HG03025 (cell line): ENCODE measurements around the gene POLR2F.
"Not testable (repeated sequence)": the region's sequence is repeated elsewhere in the genome, so short reads cannot be mapped to it uniquely, and the experiment has no call there.

Experiments used
- ATAC-seq: cut with Tn5 transposase; IDR thresholded peaks from one replicate; pipeline ENCODE4 v1.9.1; 2021; ENCODE audit warnings: mild to moderate bottlenecking, moderate library complexity; ENCODE audit not compliant: unreplicated experiment, low FRiP score

The POLR2F gene

GRCh38 chr22:37976022-37976421, 22.5 kb downstream of the POLR2F start:
- not testable (repeated sequence) for ATAC-seq

GRCh38 chr22:37976547-37976946, 23.0 kb downstream of the POLR2F start:
- ATAC-seq, result no peak

- no peak for ATAC-seq
Observed at GRCh38 chr22:37979782-37980181, 26.3 kb downstream of the POLR2F start.

DNA sequence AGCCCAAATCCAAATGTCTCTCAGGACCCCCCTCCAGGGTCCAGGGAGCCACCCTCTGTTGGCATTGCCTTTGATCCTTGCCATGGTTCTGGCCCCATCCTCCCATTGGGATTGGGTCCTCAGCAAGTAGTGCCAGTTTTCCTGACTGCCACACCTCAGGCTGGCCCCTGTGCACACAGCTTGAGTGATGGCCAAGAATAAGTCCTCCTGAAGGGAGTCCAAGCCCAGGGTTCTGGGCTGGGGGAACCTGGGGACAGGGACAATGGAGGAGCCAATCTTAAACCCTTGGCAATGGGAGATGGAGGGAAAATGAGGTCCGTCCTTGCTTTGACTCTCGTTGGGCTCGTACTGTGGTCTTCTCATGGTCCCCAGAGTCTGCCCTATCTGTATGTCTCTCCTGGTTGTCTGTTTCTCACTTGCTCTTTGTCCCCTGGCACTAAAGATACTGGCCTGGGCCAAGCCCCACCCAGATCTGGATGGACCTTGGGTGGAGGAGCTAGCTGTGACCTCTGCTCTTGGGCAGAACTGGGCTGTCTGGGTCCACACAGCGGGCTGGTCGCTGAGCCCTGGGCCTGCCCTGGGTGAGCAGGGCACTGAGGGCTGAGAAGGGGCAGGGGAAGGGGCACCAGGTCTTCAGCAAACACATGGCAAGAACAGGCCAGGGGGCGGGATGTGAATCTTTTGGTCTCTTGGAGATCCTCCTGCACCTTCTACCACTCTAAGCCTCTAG, 27.9 kb downstream of the POLR2F start:
- no peak for ATAC-seq

DNA sequence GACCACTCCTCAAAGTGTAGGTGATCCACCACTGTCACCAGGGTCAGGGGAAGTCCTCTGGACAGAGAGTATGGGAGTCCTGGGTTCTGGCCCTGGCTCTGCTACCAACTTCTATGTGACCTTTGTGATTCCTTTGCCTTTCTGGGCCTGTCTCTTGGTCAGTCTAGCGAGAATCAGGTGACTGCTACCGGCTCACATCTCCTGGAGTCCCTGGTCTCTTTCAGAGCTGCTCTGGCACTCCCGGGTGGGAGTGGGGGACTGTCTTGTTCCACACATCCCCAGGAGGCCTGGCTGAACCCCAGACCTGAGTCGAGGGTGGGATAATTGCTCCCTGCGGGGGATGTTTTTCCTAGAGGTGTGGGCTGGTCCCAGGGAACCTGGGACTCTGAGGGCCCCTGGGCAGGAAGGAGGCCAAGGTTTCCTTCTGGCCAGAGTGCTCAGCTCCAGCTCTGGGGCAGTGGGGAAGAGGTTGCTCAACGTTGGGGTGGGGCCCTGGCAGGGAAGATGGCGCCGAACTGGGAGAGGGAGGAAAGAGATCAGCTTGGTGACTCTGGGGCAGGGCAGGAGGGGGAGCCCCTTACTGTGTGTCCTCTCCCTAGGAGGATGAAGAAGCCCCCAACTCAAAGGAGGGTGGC, 28.8 kb downstream of the POLR2F start:
- no peak for ATAC-seq

GRCh38 chr22:37982938-37983859, 29.7 kb downstream of the POLR2F start:
- ATAC-seq, result no peak

GRCh38 chr22:37983860-37984791, 30.6 kb downstream of the POLR2F start, which contains the start of gene SOX10:
Gene SOX10 (minus strand): TSS chr22:37984555. CDS start chr22:37983784, 771 bp downstream.
- ATAC-seq, result no peak

DNA sequence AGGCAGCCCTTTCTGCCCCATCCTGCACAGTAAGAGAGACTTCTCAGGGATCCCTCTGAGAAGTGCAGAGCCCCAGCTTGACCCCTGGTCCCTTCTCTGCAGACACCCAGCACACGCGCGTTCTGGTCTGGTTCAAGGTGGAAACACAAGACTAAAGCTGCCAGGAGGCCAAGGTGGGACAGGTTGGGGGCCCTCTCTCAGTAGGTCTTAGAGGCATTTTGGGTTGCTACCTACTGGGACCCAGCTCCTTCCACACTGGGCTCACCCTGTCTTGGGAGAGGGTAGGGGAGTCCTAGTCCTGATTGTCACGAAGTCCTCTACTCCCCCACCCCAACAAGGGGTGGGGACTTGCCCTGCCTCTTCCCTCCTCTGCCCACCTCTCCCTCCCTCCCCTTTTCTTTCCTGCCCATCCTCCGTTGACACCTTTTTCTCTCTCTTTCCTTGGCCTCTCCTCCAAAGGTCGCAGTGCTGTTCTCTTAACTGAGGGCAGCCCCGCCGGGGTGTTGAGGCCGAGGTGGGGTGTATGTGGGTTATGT, 31.6 kb downstream of the POLR2F start:
- ATAC-seq, result no peak

DNA sequence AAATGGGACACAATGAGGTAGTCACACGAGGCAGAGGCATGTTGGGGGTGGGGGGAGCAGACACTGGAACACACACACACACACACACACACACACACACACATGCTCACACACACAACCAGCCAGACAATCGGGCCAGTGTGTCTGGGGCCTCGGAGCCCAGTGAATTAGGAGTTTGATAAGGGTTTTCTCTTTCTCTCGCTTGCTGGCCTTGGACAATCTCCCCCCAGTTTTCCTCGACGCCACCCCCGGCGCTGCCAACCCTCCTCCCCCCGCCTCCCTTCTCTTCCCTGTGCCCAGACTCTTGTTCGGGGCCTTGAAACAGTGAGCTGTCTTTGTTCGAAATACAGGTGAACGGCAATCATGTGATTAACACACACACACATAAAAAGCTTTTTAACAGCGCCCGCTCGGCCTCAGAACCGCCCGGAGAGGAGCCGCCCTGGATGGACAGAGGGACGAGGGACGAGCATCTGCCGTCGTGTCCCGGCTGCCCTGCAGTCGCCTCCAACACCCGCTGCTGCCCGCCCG, 32.3 kb downstream of the POLR2F start:
- ATAC-seq, result no peak

- ATAC-seq, result no peak
Observed at GRCh38 chr22:37986371-37986770, 32.9 kb downstream of the POLR2F start.

DNA sequence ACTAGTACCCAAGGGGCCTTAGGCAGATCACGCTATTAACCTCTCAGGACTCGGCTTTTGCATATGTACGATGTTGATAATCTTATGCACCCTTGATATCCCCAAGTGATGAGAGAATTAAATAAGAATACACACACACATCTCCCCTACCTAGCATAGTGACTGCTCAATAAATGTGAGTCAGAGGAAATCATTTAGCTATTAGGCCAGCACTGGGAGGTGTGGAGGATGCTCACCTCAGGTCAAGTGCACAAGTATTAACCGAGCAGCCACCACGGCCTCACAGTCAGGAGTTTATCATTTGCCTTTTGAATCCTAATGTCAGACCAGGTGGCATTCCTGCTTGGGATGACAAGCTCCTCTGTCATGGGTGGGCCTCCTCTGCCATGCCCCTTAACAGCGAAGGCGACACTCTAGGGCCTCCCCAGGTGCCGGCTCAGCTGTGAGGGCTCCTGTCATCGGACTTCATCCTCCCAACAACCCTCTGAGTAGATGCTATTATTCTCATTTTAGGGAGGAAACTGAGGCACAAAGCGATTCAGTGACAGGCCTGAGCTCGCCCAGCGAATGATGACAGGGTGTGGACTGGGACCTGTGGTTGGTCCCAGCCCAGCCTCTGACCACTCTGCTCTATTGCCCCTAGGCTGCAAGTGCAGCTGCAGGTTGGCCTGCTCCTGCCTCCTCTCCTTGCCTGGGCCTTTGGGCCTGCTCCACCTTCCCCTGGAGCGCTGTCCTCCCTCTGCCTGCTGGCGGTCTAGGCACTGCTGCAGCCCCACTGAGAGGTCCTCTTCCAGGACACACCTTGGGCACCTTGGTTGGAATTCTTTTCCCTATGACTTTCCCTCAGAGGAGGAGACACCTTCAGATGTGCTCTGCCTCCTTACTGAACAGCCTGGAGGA, 35.9 kb downstream of the POLR2F start:
- no peak for ATAC-seq

- ATAC-seq, result no peak
Observed at GRCh38 chr22:37990301-37990700, 36.8 kb downstream of the POLR2F start.

GRCh38 chr22:37990862-37991261, 37.4 kb downstream of the POLR2F start:
- no peak for ATAC-seq

DNA sequence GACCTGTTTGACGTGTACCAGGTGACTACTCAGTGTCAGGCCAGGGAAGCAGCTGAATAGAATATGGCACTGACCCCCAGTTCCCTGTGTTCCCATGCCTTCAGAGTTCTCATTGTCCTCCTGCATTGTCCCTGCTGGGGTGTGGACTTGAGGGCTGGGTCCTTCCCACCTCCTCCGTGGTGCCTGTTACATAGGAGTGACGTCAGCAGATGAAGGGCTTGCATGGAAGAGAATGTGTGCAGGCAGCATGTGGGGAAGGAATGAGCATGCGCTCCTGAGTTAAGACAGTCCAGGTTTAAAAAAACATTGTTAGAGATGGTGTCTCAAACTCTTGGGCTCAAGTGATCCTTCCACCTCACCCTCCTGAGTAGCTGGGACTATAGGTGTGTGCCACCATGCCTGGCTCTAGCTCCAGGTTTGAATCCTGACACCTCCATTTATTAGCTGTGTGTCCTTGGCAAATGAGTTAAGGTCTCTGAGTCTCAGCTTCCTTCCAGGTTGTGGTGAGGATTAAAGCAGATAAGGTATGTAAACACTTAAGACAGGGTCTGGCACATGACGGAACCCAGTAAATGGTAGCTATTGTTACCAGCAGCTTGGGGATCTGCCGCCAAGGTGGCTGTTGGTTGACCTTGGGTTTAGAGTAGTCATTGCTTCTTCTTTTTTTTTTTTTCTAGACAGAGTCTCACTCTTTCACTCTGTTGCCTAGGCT, 38.4 kb downstream of the POLR2F start:
- ATAC-seq, result no peak

DNA sequence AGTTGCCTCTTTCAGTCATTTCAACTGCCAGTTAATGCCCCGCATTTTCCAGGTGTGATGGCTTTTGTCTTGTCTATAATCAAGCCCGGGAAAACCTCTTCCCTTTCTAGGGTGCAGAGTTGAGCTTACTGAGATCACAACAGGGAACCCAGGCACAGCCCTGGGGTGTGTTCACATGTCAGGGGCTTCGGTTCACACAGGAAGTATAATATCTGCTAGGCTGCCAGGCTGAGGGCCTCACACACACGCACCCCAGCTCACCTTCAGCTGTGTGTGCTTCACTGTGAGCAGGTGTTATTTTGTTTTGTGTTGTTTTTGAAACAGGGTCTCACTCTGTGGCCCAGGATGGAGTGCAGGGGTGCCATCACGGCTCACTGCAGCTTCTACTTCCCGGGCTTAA, 40.5 kb downstream of the POLR2F start:
- no peak for ATAC-seq

GRCh38 chr22:37994982-37995381, 41.5 kb downstream of the POLR2F start:
- ATAC-seq, result no peak

- ATAC-seq, result no peak
Observed at GRCh38 chr22:37995460-37995859, 42.0 kb downstream of the POLR2F start.

DNA sequence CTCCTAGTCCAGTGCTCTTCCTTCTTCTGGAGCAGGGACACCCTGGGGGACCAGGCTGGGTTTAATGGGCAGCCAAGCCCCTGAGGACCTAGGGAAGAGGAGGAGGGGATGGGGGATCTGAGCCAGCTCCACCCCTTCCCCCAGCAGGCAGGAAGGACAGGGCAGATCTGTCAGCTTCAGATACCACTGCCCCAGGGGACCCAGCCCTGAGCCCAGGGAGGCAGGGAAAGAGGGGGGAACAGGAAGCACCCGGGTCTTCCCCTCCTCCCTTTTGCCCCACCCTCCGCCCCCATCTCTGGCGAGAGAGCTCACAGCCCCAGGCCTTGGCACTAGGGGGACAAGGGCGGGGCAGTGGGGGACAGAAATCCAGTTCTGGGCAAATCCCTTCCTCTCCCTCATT, 42.6 kb downstream of the POLR2F start:
- no peak for ATAC-seq
